ENCODE measurements around the gene FAM13A.

DNA sequence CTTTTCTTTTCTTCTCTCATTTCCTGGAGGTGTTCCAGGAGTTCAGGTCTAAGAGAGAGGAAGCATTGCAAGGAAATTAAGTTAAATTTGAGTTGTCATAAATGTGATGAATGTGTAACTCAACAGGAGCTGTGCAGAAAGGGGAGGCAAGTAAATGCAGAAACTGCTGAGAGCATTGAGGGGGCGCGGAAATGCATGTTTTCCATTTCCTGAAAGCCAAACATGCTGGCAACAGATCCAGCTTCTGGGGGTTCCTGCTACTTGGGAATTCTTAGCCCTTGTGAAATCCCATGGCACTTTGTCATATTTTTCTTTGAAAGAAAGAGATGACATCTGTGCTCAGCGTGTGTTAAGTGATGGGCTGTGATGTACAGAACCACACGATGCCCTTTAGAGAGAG lies 325.6 kb downstream of the FAM13A start:
- TF ChIP-seq, protein P1, sequence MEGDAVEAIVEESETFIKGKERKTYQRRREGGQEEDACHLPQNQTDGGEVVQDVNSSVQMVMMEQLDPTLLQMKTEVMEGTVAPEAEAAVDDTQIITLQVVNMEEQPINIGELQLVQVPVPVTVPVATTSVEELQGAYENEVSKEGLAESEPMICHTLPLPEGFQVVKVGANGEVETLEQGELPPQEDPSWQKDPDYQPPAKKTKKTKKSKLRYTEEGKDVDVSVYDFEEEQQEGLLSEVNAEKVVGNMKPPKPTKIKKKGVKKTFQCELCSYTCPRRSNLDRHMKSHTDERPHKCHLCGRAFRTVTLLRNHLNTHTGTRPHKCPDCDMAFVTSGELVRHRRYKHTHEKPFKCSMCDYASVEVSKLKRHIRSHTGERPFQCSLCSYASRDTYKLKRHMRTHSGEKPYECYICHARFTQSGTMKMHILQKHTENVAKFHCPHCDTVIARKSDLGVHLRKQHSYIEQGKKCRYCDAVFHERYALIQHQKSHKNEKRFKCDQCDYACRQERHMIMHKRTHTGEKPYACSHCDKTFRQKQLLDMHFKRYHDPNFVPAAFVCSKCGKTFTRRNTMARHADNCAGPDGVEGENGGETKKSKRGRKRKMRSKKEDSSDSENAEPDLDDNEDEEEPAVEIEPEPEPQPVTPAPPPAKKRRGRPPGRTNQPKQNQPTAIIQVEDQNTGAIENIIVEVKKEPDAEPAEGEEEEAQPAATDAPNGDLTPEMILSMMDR (IDR thresholded peaks at IDR 0.05) = no peak
- no peak for TF ChIP-seq EZH2 (IDR thresholded peaks at IDR 0.05; ENCODE audit: borderline replicate concordance, insufficient read depth, low read depth, low read length, poor library complexity, severe bottlenecking)
